DMS53 treated with DMSO at 0.1 percent for 48 hours (cell line): ENCODE results near the gene SLAMF7.
"Not testable (repeated sequence)": the region's sequence is repeated elsewhere in the genome, so short reads cannot be mapped to it uniquely, and the experiment has no call there.

Source experiments
- DNase-seq: peaks from one replicate; lab custom pipeline; 2025; ENCODE audit not compliant: unreplicated experiment; lab: John Stamatoyannopoulos, UW

The SLAMF7 gene

DNA sequence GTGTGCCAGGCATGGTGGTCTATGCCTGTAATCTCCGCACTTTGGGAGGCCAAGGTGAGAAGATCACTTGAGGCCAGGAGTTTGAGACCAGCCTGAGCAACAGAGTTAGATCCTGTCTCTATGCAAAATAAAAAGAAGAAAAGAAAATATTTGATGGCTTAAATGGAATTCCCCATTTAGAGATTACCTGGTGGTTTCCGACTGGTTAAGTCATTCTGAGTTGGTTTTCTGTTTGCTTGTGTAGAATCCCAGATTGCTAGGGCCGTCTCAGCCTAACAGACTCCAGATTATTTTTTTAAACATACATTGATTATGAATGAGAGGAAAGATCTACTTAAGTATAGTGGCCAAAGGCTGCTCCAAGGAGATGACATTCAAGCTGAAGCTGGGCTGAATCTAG, 34.0 kb downstream of the SLAMF7 start:
- no peak for DNase-seq

- DNase-seq: no peak
Measured at GRCh38 chr1:160774886-160775719, 36.1 kb downstream of the SLAMF7 start.

GRCh38 chr1:160776178-160776577, 37.1 kb downstream of the SLAMF7 start:
- no peak for DNase-seq

DNA sequence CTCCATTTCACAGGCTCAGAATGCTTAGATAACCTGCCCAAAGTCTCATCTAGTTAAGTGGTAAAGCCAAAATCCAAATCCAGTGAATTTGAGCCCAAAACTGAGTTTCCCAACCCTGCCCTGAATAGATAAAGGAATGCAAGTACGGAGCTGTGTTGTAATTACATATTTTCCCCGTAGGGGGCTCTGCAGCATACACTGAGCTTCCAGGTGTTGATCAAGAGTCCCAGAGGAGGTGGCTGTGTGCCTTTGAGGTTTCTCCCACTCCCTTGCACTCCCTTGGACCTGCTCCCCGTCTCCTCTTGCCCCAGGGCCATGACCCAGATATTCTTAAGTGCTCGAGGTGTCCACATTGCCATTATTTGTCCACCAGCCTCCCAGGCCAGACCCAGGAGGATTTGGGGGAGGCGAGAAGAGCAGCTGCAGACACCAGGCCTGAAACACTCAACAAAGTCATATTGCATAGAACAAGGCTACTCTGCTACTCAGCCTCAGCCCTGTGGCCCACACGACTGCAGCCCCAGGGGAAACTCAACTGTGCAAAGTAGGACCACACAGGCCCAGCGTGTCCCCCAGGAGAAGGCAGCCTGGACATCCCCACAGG, 38.5 kb downstream of the SLAMF7 start:
- peak; percentile 34 for DNase-seq

GRCh38 chr1:160778976-160779375, 39.9 kb downstream of the SLAMF7 start:
- DNase-seq: no peak

GRCh38 chr1:160779626-160780397, 40.8 kb downstream of the SLAMF7 start:
- DNase-seq: no peak

GRCh38 chr1:160780398-160780755, 41.3 kb downstream of the SLAMF7 start:
- DNase-seq: no peak

GRCh38 chr1:160781186-160781766, 42.2 kb downstream of the SLAMF7 start:
- DNase-seq: peak; percentile 22

DNA sequence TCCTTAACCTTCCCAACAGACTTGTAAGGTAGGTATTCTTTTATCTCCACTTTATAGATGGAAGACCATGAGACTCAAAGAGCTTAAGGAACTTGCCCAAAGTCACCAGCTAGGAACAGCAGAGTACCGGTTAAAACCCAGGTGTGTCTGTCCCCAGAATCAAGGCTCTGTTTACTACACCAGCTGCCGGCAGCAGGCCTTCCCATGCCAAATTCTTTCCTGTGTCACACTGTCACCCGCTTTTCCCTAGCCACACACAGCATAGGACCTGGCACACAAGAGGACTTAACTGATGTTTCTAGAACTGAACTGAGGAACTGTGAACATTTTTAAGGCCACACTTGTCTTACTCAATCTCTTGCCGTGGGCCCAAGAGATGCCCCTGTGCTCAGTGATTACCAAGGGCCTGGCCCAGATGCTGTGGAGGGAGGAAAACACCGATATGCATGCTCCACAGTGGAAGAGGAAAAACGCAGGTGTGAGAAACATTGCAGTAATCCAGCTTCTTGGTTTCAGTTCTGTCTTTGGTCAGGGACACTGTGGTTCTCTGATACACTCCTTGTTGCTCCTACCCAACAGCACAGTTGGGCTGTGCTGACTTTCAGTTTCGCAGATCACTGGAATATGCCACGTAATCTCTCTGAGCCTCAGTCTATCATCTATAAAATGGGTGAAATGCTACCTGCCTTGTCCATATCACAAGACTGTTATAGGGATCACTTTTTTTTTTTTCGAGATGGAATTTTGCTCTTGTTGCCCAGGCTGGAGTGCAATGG, 43.1 kb downstream of the SLAMF7 start:
- DNase-seq: no peak

- not testable (repeated sequence) for DNase-seq
Measured at GRCh38 chr1:160782988-160783765, 44.1 kb downstream of the SLAMF7 start.

DNA sequence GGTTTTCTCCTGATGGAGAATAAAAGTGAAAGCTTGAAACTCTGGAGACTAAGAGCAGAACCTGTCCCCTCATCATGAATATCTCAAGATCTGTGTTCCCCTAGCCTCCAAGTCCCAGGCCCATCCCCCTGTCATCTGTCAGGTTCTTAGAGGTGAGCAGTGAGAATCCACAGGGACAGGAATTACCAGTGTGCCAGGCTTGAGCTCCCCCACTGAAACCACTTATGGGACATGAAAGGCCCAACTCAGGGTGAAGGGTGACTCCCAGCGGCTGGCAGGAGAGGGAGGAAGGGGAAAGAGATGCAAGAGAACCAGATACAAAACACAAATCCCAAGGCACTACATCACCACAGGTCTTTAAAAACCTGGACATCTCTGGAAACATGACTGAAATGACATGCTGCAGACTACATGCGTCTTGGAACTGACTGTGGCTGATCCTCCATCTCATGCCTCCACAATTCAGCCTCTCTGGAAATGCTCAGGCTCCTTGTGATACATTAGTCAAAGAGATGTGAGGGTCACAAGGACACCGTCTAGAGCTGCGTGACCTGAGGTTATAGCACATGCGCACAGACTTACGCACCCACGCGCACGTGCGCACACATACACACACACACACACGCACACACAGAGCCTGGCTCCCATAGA, 50.1 kb downstream of the SLAMF7 start:
- DNase-seq: no peak

GRCh38 chr1:160789702-160790611, 50.9 kb downstream of the SLAMF7 start:
- DNase-seq: no peak

DNA sequence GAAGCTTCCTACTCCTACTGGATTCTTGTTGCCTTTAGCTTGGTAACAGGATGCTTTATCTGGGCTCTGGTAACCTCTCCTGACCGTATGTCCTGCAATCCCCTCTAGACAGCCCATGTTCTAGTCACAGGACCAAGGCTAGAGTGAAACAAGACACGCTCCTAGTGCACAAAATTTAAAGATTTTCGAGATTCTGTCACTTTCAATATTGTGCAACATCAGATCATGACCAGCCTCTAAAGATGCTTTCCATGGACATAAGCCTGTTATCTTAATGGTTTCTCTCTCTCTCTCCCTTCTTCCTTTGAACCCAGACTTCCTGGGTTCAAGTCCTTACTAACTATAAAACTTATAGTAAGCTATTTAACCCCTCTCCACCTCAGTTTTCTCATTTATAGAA, 55.3 kb downstream of the SLAMF7 start:
- no peak for DNase-seq

GRCh38 chr1:160795951-160796383, 56.9 kb downstream of the SLAMF7 start, which contains the start of gene LY9:
Gene LY9, plus strand, starts transcription at chr1:160796174. Its CDS starts 14 bp downstream, at chr1:160796188.
- DNase-seq: no peak

DNA sequence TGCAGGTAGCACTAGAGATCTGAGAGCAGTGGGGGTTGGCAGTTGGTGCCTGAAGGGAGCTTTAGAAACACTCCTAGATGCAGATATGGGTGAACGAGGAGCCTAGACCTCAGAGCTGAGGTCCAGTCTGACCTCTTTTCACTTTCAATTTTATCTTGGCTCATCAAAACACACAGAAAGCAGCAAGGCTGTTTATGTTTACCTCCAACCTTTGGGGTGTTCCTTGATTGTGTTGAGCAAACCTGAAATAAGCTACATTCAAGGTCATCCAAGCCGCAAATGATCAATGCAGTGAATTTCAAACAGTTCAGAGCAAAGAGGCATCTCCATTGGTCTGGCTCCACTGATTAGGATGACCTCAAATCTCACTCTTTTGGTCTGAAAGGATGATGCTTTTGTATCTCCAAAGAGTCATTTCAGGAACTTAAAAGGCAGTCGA, 58.2 kb downstream of the SLAMF7 start:
- no peak for DNase-seq

GRCh38 chr1:160797861-160798273, 58.8 kb downstream of the SLAMF7 start:
- no peak for DNase-seq

GRCh38 chr1:160798439-160798838, 59.4 kb downstream of the SLAMF7 start:
- no peak for DNase-seq

DNA sequence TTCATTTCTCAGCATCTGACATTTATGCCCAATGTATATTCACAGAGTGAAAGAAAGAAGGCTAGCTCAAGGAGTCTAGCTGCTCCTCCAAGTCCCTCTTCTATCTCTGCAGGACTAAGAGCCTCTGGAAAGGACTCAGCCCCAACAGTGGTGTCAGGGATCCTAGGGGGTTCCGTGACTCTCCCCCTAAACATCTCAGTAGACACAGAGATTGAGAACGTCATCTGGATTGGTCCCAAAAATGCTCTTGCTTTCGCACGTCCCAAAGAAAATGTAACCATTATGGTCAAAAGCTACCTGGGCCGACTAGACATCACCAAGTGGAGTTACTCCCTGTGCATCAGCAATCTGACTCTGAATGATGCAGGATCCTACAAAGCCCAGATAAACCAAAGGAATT, 60.6 kb downstream of the SLAMF7 start:
- DNase-seq: no peak
